Measurements from ENCODE around the gene EXOC6B. TPM values are rescaled to one million over a fixed set of nuclear protein-coding genes. Genes with fewer than 3 reads are reported as not detected.
A peak's percentile ranks its signal among the peaks of the same experiment; 100 is the strongest.

The EXOC6B gene
- total RNA-seq, 1 donor from 2014 or later, result 104 TPM

DNA sequence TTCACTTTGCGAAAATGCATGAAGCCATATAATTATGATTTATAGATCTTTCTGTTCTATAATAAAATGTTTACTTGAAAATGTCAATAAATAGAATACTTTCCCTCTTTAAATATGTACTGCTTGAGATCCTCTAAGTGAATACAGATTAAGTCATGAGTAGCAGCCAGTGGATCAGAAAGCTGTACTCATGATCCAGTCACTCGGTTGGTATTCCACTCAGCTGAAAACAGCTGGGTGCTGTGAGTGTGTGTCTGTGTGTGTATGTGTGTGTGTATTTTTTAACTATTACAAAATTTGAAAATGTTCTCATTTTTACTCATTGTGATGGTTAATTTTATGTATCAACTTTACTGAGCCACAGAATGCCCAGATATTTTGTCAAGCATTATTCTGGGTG lies 536.5 kb downstream of the EXOC6B start:
- TF ChIP-seq, protein P1, sequence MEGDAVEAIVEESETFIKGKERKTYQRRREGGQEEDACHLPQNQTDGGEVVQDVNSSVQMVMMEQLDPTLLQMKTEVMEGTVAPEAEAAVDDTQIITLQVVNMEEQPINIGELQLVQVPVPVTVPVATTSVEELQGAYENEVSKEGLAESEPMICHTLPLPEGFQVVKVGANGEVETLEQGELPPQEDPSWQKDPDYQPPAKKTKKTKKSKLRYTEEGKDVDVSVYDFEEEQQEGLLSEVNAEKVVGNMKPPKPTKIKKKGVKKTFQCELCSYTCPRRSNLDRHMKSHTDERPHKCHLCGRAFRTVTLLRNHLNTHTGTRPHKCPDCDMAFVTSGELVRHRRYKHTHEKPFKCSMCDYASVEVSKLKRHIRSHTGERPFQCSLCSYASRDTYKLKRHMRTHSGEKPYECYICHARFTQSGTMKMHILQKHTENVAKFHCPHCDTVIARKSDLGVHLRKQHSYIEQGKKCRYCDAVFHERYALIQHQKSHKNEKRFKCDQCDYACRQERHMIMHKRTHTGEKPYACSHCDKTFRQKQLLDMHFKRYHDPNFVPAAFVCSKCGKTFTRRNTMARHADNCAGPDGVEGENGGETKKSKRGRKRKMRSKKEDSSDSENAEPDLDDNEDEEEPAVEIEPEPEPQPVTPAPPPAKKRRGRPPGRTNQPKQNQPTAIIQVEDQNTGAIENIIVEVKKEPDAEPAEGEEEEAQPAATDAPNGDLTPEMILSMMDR (IDR thresholded peaks at IDR 0.05; ENCODE audit: unreplicated experiment), result no peak
- Mint-ChIP-seq H3K27me3 (ENCODE audit: low read depth) (no peaks in the 10 kb centered on the region), H3K36me3 (peaks cover 32% of the 10 kb centered on the region), H3K27ac (no peak overlapping the region), H3K9me3 (peaks cover 31% of the 10 kb centered on the region), H3K4me1 (peaks cover 18% of the 10 kb centered on the region), H3K4me3 (no peak overlapping the region)
- DNase-seq (ENCODE audit: low spot score in 2 of 2, unreplicated experiment in 2 of 2), result no peak

DNA sequence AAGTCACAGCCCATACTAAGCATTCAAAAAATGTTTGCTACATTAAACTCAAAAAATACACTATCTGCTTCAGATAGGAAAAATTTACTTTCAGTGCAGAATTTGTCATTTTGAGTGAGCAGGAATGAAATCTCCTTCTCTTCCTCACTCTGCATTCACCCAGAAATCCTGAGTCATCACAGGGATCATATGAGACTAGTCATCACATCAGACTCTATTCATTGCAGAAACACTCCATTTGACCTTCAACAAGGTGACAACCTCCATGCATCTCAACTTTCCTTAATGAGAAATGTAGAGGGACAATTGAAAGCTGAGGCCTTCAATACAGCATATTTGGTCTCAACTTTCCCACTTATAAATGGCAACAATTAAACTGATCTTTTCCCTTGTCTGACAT lies 547.8 kb downstream of the EXOC6B start:
- DNase-seq (ENCODE audit: low spot score in 2 of 2, unreplicated experiment in 2 of 2), result no peak
- peaks cover 71% of the 10 kb centered on the region for H3K4me1 Mint-ChIP-seq

GRCh38 chr2:72276876-72277275 lies 549.0 kb downstream of the EXOC6B start:
- Mint-ChIP-seq H3K27me3 (ENCODE audit: low read depth) (no peaks in the 10 kb centered on the region), H3K4me1 (peaks cover 83% of the 10 kb centered on the region), H3K27ac (peak overlapping the region; percentile 92), H3K36me3 (peaks cover 5% of the 10 kb centered on the region), H3K9me3 (peaks cover 4% of the 10 kb centered on the region), H3K4me3 (no peak overlapping the region)
- TF ChIP-seq, protein P1 (IDR thresholded peaks at IDR 0.05; ENCODE audit: unreplicated experiment), result no peak
- no peak for DNase-seq (ENCODE audit: low spot score in 2 of 2, unreplicated experiment in 2 of 2)

More for the DNA sequence above, 547.8 kb downstream of the EXOC6B start:
- Mint-ChIP-seq H3K36me3 (peaks cover 16% of the 10 kb centered on the region), H3K4me3 (no peak overlapping the region), H3K9me3 (peaks cover 15% of the 10 kb centered on the region), H3K27ac (peak overlapping the region; percentile 87), H3K27me3 (ENCODE audit: low read depth) (no peaks in the 10 kb centered on the region)
- TF ChIP-seq, protein P1 (IDR thresholded peaks at IDR 0.05; ENCODE audit: unreplicated experiment), result no peak

DNA sequence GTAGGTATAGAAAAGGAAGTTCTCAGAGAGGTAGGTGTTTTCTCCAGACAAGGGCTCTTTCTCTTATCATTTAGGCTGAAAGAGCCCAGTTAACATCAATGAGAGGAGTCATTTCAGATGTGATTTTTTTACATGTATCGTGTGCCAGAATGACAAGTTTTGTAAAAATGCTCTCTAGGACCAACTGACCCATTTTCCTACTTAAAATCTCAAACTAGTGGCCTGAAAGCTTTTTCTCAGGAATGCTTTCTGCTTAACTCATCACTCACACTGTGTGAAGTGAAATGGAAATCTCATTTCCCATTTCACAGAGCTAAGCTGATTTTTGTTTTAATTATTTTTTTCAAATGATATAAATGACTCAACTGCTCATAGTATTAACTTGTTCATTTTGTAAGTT lies 549.5 kb downstream of the EXOC6B start:
- no peak for DNase-seq (ENCODE audit: low spot score in 2 of 2, unreplicated experiment in 2 of 2)
- peaks cover 85% of the 10 kb centered on the region for H3K4me1 Mint-ChIP-seq
- H3K4me3 Mint-ChIP-seq, result no peak overlapping the region
- TF ChIP-seq, protein P1 (IDR thresholded peaks at IDR 0.05; ENCODE audit: unreplicated experiment), result no peak
- peaks cover 2% of the 10 kb centered on the region for H3K36me3 Mint-ChIP-seq
- peak overlapping the region; percentile 96 for H3K27ac Mint-ChIP-seq
- no peaks in the 10 kb centered on the region for H3K27me3 Mint-ChIP-seq (ENCODE audit: low read depth)
- H3K9me3 Mint-ChIP-seq, result peaks cover 1% of the 10 kb centered on the region

- Mint-ChIP-seq H3K36me3 (peaks cover 2% of the 10 kb centered on the region), H3K27me3 (ENCODE audit: low read depth) (no peaks in the 10 kb centered on the region), H3K4me1 (peaks cover 86% of the 10 kb centered on the region), H3K27ac (peak overlapping the region; percentile 96), H3K9me3 (no peaks in the 10 kb centered on the region), H3K4me3 (no peak overlapping the region)
- TF ChIP-seq, protein P1 (IDR thresholded peaks at IDR 0.05; ENCODE audit: unreplicated experiment), result no peak
- DNase-seq (ENCODE audit: low spot score in 2 of 2, unreplicated experiment in 2 of 2), result no peak
Observed at GRCh38 chr2:72275084-72275483, 550.7 kb downstream of the EXOC6B start.

GRCh38 chr2:72274380-72274797 lies 551.4 kb downstream of the EXOC6B start:
- TF ChIP-seq, protein P1 (IDR thresholded peaks at IDR 0.05; ENCODE audit: unreplicated experiment), result no peak
- no peak for DNase-seq (ENCODE audit: low spot score in 2 of 2, unreplicated experiment in 2 of 2)
- H3K4me1 Mint-ChIP-seq, result peaks cover 90% of the 10 kb centered on the region
- H3K36me3 Mint-ChIP-seq, result no peaks in the 10 kb centered on the region
- H3K4me3 Mint-ChIP-seq, result no peak overlapping the region
- no peaks in the 10 kb centered on the region for H3K9me3 Mint-ChIP-seq
- peak overlapping the region; percentile 96 for H3K27ac Mint-ChIP-seq
- no peaks in the 10 kb centered on the region for H3K27me3 Mint-ChIP-seq (ENCODE audit: low read depth)
